Neural progenitor cell (in vitro differentiated cells): ENCODE results near the gene ACTRT2. TPM values are rescaled to one million over a fixed set of nuclear protein-coding genes. Genes with fewer than 3 reads are reported as not detected.

ENCODE experiments used
- DNase-seq: peaks from one replicate; pipeline ENCODE4 v3.0.0-alpha.2; 2016; ENCODE audit warnings: low spot score
- H2AFZ ChIP-seq: fragments of 200-600 bp; sonication (generic); replicated peaks from 2 replicates; pipeline ENCODE4 v1.6.1; 2016; ENCODE audit warnings: antibody characterized with exemption
- H3F3A ChIP-seq: fragments of 200-600 bp; sonication (generic); 2 replicates; pipeline ENCODE4 v1.6.1; 2016; ENCODE audit warnings: antibody characterized with exemption, low read depth
- H3K27ac ChIP-seq: fragments of 200-600 bp; sonication (generic); 2 replicates; pipeline ENCODE4 v1.5.1; 2016; ENCODE audit warnings: mild to moderate bottlenecking
- H3K27me3 ChIP-seq: fragments of 200-600 bp; sonication (generic); 2 replicates; pipeline ENCODE4 v1.6.1; 2016; ENCODE audit warnings: mild to moderate bottlenecking, moderate library complexity
- H3K36me3 ChIP-seq: fragments of 200-600 bp; sonication (generic); 2 replicates; pipeline ENCODE4 v1.5.1; 2016
- H3K4me1 ChIP-seq: fragments of 200-600 bp; sonication (generic); 2 replicates; pipeline ENCODE4 v1.6.1; 2016; ENCODE audit warnings: mixed run types
- H3K4me2 ChIP-seq: fragments of 200-600 bp; sonication (generic); 2 replicates; pipeline ENCODE4 v1.6.1; 2016
- H3K4me3 ChIP-seq: fragments of 200-600 bp; sonication (generic); 2 replicates; pipeline ENCODE4 v1.5.1; 2016
- H3K79me2 ChIP-seq: fragments of 200-600 bp; sonication (generic); 2 replicates; pipeline ENCODE4 v1.6.1; 2016; ENCODE audit warnings: low read depth
- H3K9ac ChIP-seq: fragments of 200-600 bp; sonication (generic); 2 replicates; pipeline ENCODE4 v1.6.1; 2016
- H3K9me3 ChIP-seq: fragments of 200-600 bp; sonication (generic); 2 replicates; pipeline ENCODE4 v1.5.1; 2016; ENCODE audit warnings: low read depth
- H4K20me1 ChIP-seq: fragments of 200-600 bp; sonication (generic); 2 replicates; pipeline ENCODE4 v1.6.1; 2016; ENCODE audit warnings: low read depth
- H3K27ac Mint-ChIP-seq: 3 replicates; pipeline ENCODE4 v1.8.0; 2021; ENCODE audit warnings: mixed read lengths
- H3K27me3 Mint-ChIP-seq: 2 replicates; pipeline ENCODE4 v1.8.0; 2022; ENCODE audit warnings: low read depth, mild to moderate bottlenecking, inconsistent platforms, moderate library complexity, mixed read lengths; ENCODE audit not compliant: insufficient read depth
- H3K36me3 Mint-ChIP-seq: 3 replicates; pipeline ENCODE4 v1.8.0; 2021; ENCODE audit warnings: mixed read lengths
- H3K4me1 Mint-ChIP-seq: 3 replicates; pipeline ENCODE4 v1.8.0; 2021; ENCODE audit warnings: mixed read lengths
- H3K4me3 Mint-ChIP-seq: 3 replicates; pipeline ENCODE4 v1.8.0; 2021; ENCODE audit warnings: mild to moderate bottlenecking, moderate library complexity, mixed read lengths
- H3K9me3 Mint-ChIP-seq: 3 replicates; pipeline ENCODE4 v1.8.0; 2020; ENCODE audit warnings: mixed read lengths
- EZH2 ChIP-seq: fragments of 200-600 bp; sonication (generic); IDR thresholded peaks from 2 replicates; pipeline ENCODE4 v1.6.1; 2017; ENCODE audit warnings: antibody characterized with exemption, mild to moderate bottlenecking, moderate library complexity
- EZH2phosphoT487 ChIP-seq: fragments of 200-600 bp; sonication (generic); IDR thresholded peaks from 2 replicates; pipeline ENCODE4 v1.6.1; 2017; ENCODE audit warnings: antibody characterized with exemption
- total RNA-seq: library from RNA; depleted of rRNA; stranded (reverse); fragments of >200 nt; gene quantifications from 2 replicates; pipeline ENCODE4 v1.2.3, GENCODE V29; 2015; ENCODE audit warnings: low replicate concordance
- TF ChIP-seq, protein P1 (sequence below): fragments of 200-600 bp; sonication (generic); IDR thresholded peaks from 2 replicates; pipeline ENCODE4 v1.5.1; 2017; ENCODE audit warnings: antibody characterized with exemption, mild to moderate bottlenecking

The ACTRT2 gene
- total RNA-seq, 1 donor from 2014 or later: not detected

DNA sequence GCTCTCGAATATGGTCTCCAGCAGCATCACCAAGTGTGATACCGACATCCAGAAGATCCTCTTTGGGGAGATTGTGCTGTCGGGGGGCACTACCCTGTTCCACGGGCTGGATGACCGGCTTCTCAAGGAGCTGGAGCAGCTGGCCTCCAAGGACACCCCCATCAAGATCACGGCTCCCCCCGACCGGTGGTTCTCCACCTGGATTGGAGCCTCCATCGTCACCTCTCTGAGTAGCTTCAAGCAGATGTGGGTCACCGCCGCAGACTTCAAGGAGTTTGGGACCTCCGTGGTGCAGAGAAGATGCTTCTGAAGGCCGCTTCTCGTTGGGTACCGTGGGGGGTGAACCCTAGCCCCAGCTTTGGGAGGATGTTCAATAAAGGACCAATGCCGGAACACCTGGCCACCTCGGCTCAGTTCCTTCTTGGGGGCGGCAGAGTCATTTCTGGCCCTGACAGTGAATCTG, 1.3 kb downstream of the ACTRT2 start:
- H3K36me3 ChIP-seq: no peaks in the 10 kb centered on the region
- no peak overlapping the region for H3K27ac Mint-ChIP-seq
- H3K27ac ChIP-seq: no peak overlapping the region
- no peaks in the 10 kb centered on the region for H3F3A ChIP-seq
- TF ChIP-seq, protein P1, sequence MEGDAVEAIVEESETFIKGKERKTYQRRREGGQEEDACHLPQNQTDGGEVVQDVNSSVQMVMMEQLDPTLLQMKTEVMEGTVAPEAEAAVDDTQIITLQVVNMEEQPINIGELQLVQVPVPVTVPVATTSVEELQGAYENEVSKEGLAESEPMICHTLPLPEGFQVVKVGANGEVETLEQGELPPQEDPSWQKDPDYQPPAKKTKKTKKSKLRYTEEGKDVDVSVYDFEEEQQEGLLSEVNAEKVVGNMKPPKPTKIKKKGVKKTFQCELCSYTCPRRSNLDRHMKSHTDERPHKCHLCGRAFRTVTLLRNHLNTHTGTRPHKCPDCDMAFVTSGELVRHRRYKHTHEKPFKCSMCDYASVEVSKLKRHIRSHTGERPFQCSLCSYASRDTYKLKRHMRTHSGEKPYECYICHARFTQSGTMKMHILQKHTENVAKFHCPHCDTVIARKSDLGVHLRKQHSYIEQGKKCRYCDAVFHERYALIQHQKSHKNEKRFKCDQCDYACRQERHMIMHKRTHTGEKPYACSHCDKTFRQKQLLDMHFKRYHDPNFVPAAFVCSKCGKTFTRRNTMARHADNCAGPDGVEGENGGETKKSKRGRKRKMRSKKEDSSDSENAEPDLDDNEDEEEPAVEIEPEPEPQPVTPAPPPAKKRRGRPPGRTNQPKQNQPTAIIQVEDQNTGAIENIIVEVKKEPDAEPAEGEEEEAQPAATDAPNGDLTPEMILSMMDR: no peak
- TF ChIP-seq EZH2phosphoT487 (no peak), EZH2 (no peak)
- H3K4me2 ChIP-seq: no peak overlapping the region
- H3K9me3 ChIP-seq: no peaks in the 10 kb centered on the region
- H3K4me3 Mint-ChIP-seq: no peak overlapping the region
- H3K79me2 ChIP-seq: no peaks in the 10 kb centered on the region
- H3K27me3 Mint-ChIP-seq: peaks cover 6% of the 10 kb centered on the region
- H3K4me1 Mint-ChIP-seq: peaks cover 8% of the 10 kb centered on the region
- H3K9ac ChIP-seq: no peak overlapping the region
- no peaks in the 10 kb centered on the region for H3K27me3 ChIP-seq
- no peak overlapping the region for H2AFZ ChIP-seq
- H4K20me1 ChIP-seq: no peaks in the 10 kb centered on the region
- no peaks in the 10 kb centered on the region for H3K4me1 ChIP-seq
- H3K36me3 Mint-ChIP-seq: no peaks in the 10 kb centered on the region
- DNase-seq: no peak
- H3K4me3 ChIP-seq: no peak overlapping the region
- peaks cover 2% of the 10 kb centered on the region for H3K9me3 Mint-ChIP-seq

DNA sequence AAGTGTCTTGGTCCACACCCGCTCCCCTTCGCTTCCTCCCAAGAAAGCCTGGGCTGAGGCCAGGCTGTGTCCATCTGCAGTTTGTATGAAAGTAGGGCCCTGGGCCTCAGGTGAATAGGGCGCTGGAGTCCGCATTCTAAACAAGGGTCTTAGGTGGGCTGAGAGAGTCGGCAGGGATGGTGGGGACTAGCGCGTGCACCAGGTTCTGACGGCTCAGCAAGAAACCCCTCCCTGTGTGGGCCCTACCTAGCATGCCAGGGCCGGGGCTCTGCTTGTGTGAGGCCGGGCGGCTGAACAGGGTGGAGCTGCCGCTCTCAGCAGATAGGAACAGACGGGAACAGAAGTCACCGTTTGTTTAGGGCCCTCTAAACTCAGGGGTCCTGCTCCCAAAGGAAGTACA, 1.7 kb downstream of the ACTRT2 start:
- Histone ChIP-seq H3K27ac (no peak overlapping the region), H3K36me3 (no peaks in the 10 kb centered on the region), H4K20me1 (no peaks in the 10 kb centered on the region), H3F3A (no peaks in the 10 kb centered on the region), H3K9ac (no peak overlapping the region), H3K27me3 (no peaks in the 10 kb centered on the region), H3K4me3 (no peak overlapping the region), H2AFZ (no peak overlapping the region), H3K9me3 (no peaks in the 10 kb centered on the region), H3K79me2 (no peaks in the 10 kb centered on the region), H3K4me2 (no peak overlapping the region), H3K4me1 (no peaks in the 10 kb centered on the region)
- Mint-ChIP-seq H3K27ac (no peak overlapping the region), H3K4me3 (no peak overlapping the region), H3K36me3 (no peaks in the 10 kb centered on the region), H3K4me1 (peaks cover 8% of the 10 kb centered on the region), H3K27me3 (peaks cover 6% of the 10 kb centered on the region), H3K9me3 (no peaks in the 10 kb centered on the region)
- no peak for TF ChIP-seq EZH2
- no peak for DNase-seq

DNA sequence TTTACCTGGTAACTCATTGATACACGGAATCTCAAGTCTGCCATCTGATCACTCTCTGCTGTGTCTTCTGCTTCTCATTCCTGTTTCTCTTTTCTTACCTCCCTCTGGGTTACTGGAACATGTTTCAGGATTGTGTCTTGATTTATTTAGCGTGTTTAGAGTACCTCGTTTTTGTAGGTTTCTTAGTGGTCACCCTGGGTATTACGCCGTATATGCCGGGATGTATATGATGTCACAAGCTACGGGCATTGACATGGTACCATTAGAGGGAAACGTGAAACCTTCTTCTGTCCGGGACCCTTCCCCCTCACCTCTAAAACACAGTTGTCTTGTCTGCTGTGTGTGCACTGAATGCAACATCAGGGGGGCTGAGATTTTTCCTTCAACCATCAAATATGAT, 2.8 kb downstream of the ACTRT2 start:
- Histone ChIP-seq H3K4me2 (no peak overlapping the region), H4K20me1 (no peaks in the 10 kb centered on the region), H3K36me3 (no peaks in the 10 kb centered on the region), H3K4me1 (no peaks in the 10 kb centered on the region), H3K4me3 (no peak overlapping the region), H3F3A (no peaks in the 10 kb centered on the region), H3K9ac (no peak overlapping the region), H2AFZ (no peak overlapping the region), H3K9me3 (no peaks in the 10 kb centered on the region), H3K27me3 (no peaks in the 10 kb centered on the region), H3K27ac (no peak overlapping the region), H3K79me2 (no peaks in the 10 kb centered on the region)
- no peak overlapping the region for H3K27ac Mint-ChIP-seq
- no peaks in the 10 kb centered on the region for H3K36me3 Mint-ChIP-seq
- peaks cover 8% of the 10 kb centered on the region for H3K4me1 Mint-ChIP-seq
- H3K4me3 Mint-ChIP-seq: no peak overlapping the region
- H3K9me3 Mint-ChIP-seq: no peaks in the 10 kb centered on the region
- TF ChIP-seq, protein P1: no peak
- no peak for TF ChIP-seq EZH2phosphoT487
- no peak for TF ChIP-seq EZH2
- DNase-seq: no peak
- H3K27me3 Mint-ChIP-seq: peaks cover 3% of the 10 kb centered on the region

DNA sequence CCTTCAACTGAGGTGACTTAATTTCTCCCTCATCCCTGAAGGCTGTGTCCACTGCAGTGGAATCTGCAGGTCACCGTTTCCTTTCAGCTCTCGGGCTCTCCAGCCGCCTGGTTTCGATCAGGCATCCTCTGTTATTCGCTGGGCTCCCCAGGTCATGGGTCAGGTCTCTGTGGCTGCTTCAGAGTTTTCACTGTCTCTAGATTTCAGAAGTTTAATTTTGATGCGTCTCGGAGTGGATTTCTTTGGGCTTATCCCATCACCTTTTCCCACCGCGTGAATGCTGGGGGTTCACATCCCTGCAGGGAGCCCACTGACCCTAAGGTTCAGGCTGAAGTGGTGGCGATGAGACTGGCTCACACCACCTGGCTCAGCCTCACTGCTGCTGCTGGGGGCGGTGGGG, 3.3 kb downstream of the ACTRT2 start:
- Mint-ChIP-seq H3K9me3 (no peaks in the 10 kb centered on the region), H3K36me3 (no peaks in the 10 kb centered on the region), H3K27ac (no peak overlapping the region), H3K4me1 (peaks cover 8% of the 10 kb centered on the region), H3K4me3 (no peak overlapping the region), H3K27me3 (peaks cover 5% of the 10 kb centered on the region)
- TF ChIP-seq EZH2 (no peak), EZH2phosphoT487 (no peak)
- TF ChIP-seq, protein P1: no peak
- H4K20me1 ChIP-seq: no peaks in the 10 kb centered on the region
- no peaks in the 10 kb centered on the region for H3F3A ChIP-seq
- no peak overlapping the region for H3K4me2 ChIP-seq
- DNase-seq: no peak
- H3K27ac ChIP-seq: no peak overlapping the region
- H3K79me2 ChIP-seq: no peaks in the 10 kb centered on the region
- no peaks in the 10 kb centered on the region for H3K27me3 ChIP-seq
- no peak overlapping the region for H2AFZ ChIP-seq
- H3K9me3 ChIP-seq: no peaks in the 10 kb centered on the region
- H3K4me3 ChIP-seq: no peak overlapping the region
- H3K36me3 ChIP-seq: no peaks in the 10 kb centered on the region
- no peak overlapping the region for H3K9ac ChIP-seq
- no peaks in the 10 kb centered on the region for H3K4me1 ChIP-seq
